Measurements from ENCODE around the gene HAL.

The HAL gene

GRCh38 chr12:95995238-95996031 lies 709 bp downstream of the HAL start:
- no peak for FAIRE-seq

GRCh38 chr12:95994476-95994875 lies 1.7 kb downstream of the HAL start:
- FAIRE-seq, result no peak
- TF ChIP-seq POU2F2 (IDR thresholded peaks at IDR 0.05; ENCODE audit: low read depth, low read length), result no peak
- no peak for TF ChIP-seq TAF1 (IDR thresholded peaks at IDR 0.05; ENCODE audit: low read depth, low read length)
- no peak for TF ChIP-seq SPI1 (IDR thresholded peaks at IDR 0.05; ENCODE audit: low read depth, low read length)
- no peak for TF ChIP-seq POLR2A (IDR thresholded peaks at IDR 0.05; ENCODE audit: low read depth, low read length)
- TF ChIP-seq PAX5 (IDR thresholded peaks at IDR 0.05; ENCODE audit: insufficient read depth, low read length, severe bottlenecking), result no peak
- no peak for TF ChIP-seq POLR2AphosphoS5 (IDR thresholded peaks at IDR 0.05; ENCODE audit: low read depth, low read length)
- no peak for DNase-seq (ENCODE audit: insufficient read length, low spot score)

More at GRCh38 chr12:95995238-95996031, 709 bp downstream of the HAL start:
- TF ChIP-seq TAF1 (IDR thresholded peaks at IDR 0.05; ENCODE audit: low read depth, low read length) (no peak), POLR2AphosphoS5 (IDR thresholded peaks at IDR 0.05; ENCODE audit: low read depth, low read length) (no peak), PAX5 (IDR thresholded peaks at IDR 0.05; ENCODE audit: insufficient read depth, low read length, severe bottlenecking) (no peak), SPI1 (IDR thresholded peaks at IDR 0.05; ENCODE audit: low read depth, low read length) (no peak), POLR2A (IDR thresholded peaks at IDR 0.05; ENCODE audit: low read depth, low read length) (no peak), POU2F2 (IDR thresholded peaks at IDR 0.05; ENCODE audit: low read depth, low read length) (no peak)
- DNase-seq (ENCODE audit: insufficient read length, low spot score), result no peak

- DNase-seq (ENCODE audit: insufficient read length, low spot score) (no peak), FAIRE-seq (no peak)
- no peak for TF ChIP-seq POU2F2 (IDR thresholded peaks at IDR 0.05; ENCODE audit: low read depth, low read length)
- TF ChIP-seq PAX5 (IDR thresholded peaks at IDR 0.05; ENCODE audit: insufficient read depth, low read length, severe bottlenecking), result no peak
- TF ChIP-seq POLR2AphosphoS5 (IDR thresholded peaks at IDR 0.05; ENCODE audit: low read depth, low read length), result no peak
- TF ChIP-seq POLR2A (IDR thresholded peaks at IDR 0.05; ENCODE audit: low read depth, low read length), result no peak
- TF ChIP-seq TAF1 (IDR thresholded peaks at IDR 0.05; ENCODE audit: low read depth, low read length), result no peak
- no peak for TF ChIP-seq SPI1 (IDR thresholded peaks at IDR 0.05; ENCODE audit: low read depth, low read length)
Observed at GRCh38 chr12:95993907-95994306, 2.2 kb downstream of the HAL start.

- FAIRE-seq, result no peak
- DNase-seq (ENCODE audit: insufficient read length, low spot score), result no peak
- TF ChIP-seq POLR2AphosphoS5 (IDR thresholded peaks at IDR 0.05; ENCODE audit: low read depth, low read length), result no peak
- TF ChIP-seq POU2F2 (IDR thresholded peaks at IDR 0.05; ENCODE audit: low read depth, low read length), result no peak
- no peak for TF ChIP-seq POLR2A (IDR thresholded peaks at IDR 0.05; ENCODE audit: low read depth, low read length)
- TF ChIP-seq SPI1 (IDR thresholded peaks at IDR 0.05; ENCODE audit: low read depth, low read length), result no peak
- TF ChIP-seq PAX5 (IDR thresholded peaks at IDR 0.05; ENCODE audit: insufficient read depth, low read length, severe bottlenecking), result no peak
- TF ChIP-seq TAF1 (IDR thresholded peaks at IDR 0.05; ENCODE audit: low read depth, low read length), result no peak
Observed at GRCh38 chr12:95990136-95990535, 6.0 kb downstream of the HAL start.

GRCh38 chr12:95989504-95990123 lies 6.5 kb downstream of the HAL start:
- no peak for DNase-seq (ENCODE audit: insufficient read length, low spot score)
- FAIRE-seq, result no peak
- TF ChIP-seq POLR2A (IDR thresholded peaks at IDR 0.05; ENCODE audit: low read depth, low read length) (no peak), POU2F2 (IDR thresholded peaks at IDR 0.05; ENCODE audit: low read depth, low read length) (no peak), PAX5 (IDR thresholded peaks at IDR 0.05; ENCODE audit: insufficient read depth, low read length, severe bottlenecking) (no peak), SPI1 (IDR thresholded peaks at IDR 0.05; ENCODE audit: low read depth, low read length) (no peak), TAF1 (IDR thresholded peaks at IDR 0.05; ENCODE audit: low read depth, low read length) (no peak), POLR2AphosphoS5 (IDR thresholded peaks at IDR 0.05; ENCODE audit: low read depth, low read length) (no peak)

GRCh38 chr12:95988506-95989275 lies 7.5 kb downstream of the HAL start:
- TF ChIP-seq POLR2AphosphoS5 (IDR thresholded peaks at IDR 0.05; ENCODE audit: low read depth, low read length) (no peak), TAF1 (IDR thresholded peaks at IDR 0.05; ENCODE audit: low read depth, low read length) (no peak), PAX5 (IDR thresholded peaks at IDR 0.05; ENCODE audit: insufficient read depth, low read length, severe bottlenecking) (no peak), SPI1 (IDR thresholded peaks at IDR 0.05; ENCODE audit: low read depth, low read length) (no peak), POLR2A (IDR thresholded peaks at IDR 0.05; ENCODE audit: low read depth, low read length) (no peak), POU2F2 (IDR thresholded peaks at IDR 0.05; ENCODE audit: low read depth, low read length) (no peak)
- FAIRE-seq, result no peak
- DNase-seq (ENCODE audit: insufficient read length, low spot score), result no peak

GRCh38 chr12:95986635-95987570 lies 9.2 kb downstream of the HAL start:
- TF ChIP-seq PAX5 (IDR thresholded peaks at IDR 0.05; ENCODE audit: insufficient read depth, low read length, severe bottlenecking) (no peak), TAF1 (IDR thresholded peaks at IDR 0.05; ENCODE audit: low read depth, low read length) (no peak), POU2F2 (IDR thresholded peaks at IDR 0.05; ENCODE audit: low read depth, low read length) (no peak), SPI1 (IDR thresholded peaks at IDR 0.05; ENCODE audit: low read depth, low read length) (no peak), POLR2AphosphoS5 (IDR thresholded peaks at IDR 0.05; ENCODE audit: low read depth, low read length) (no peak), POLR2A (IDR thresholded peaks at IDR 0.05; ENCODE audit: low read depth, low read length) (no peak)
- FAIRE-seq, result no peak
- no peak for DNase-seq (ENCODE audit: insufficient read length, low spot score)

- DNase-seq (ENCODE audit: insufficient read length, low spot score) (no peak), FAIRE-seq (no peak)
- TF ChIP-seq SPI1 (IDR thresholded peaks at IDR 0.05; ENCODE audit: low read depth, low read length), result no peak
- TF ChIP-seq PAX5 (IDR thresholded peaks at IDR 0.05; ENCODE audit: insufficient read depth, low read length, severe bottlenecking), result no peak
Observed at GRCh38 chr12:95984682-95985081, 11.5 kb downstream of the HAL start.
